ENCODE measurements around the gene HTRA3.

DNA sequence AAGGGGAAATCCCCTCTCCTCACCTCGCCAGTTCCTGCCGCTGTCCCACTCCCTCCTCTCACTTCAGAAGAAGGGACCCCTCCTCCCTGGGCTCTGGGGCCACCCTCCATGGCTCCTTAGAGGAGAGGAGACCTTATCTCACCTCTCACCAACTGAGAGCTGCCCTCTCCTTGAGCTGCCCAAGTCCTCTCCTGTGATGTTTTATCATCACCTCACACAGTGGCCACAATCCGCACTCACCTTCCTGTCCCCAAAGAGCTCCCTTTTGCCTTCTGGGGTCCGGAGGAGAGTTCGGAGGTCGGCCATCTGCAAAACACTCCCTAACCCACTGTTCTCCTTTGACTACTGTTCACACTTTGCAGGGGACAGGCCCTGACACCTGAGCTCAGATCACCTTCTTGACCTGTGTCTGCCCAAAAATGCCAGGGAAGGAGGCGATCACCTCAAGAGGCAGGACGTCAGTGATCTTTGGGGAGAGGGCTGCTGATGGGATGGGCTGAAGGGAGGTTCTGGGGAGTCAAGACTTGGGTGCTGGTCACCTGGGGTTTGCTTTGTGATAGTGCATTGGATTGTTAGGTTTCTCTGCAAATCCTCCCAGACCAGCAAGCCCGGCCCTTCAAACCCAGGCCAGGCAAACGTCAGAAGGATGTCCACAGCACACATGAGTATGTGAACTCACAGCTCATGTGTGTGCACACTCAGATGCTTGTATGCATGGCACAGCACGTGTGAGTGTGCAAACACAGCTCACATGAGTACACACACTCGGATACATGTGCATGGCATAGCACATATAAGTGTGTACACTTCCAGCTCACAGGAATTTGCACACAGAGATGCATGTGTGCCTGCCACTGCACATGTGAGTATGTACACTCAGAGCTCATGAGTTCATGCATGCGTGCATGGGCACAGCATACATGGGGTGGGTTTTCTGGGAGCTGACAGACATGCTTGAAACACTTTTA lies 41.8 kb downstream of the HTRA3 start:
- TF ChIP-seq TAF1 (IDR thresholded peaks at IDR 0.05; ENCODE audit: low read depth, low read length) = no peak
- no peak for TF ChIP-seq RFX5 (IDR thresholded peaks at IDR 0.05; ENCODE audit: borderline replicate concordance, low read depth, low read length)
- TF ChIP-seq, protein P1, sequence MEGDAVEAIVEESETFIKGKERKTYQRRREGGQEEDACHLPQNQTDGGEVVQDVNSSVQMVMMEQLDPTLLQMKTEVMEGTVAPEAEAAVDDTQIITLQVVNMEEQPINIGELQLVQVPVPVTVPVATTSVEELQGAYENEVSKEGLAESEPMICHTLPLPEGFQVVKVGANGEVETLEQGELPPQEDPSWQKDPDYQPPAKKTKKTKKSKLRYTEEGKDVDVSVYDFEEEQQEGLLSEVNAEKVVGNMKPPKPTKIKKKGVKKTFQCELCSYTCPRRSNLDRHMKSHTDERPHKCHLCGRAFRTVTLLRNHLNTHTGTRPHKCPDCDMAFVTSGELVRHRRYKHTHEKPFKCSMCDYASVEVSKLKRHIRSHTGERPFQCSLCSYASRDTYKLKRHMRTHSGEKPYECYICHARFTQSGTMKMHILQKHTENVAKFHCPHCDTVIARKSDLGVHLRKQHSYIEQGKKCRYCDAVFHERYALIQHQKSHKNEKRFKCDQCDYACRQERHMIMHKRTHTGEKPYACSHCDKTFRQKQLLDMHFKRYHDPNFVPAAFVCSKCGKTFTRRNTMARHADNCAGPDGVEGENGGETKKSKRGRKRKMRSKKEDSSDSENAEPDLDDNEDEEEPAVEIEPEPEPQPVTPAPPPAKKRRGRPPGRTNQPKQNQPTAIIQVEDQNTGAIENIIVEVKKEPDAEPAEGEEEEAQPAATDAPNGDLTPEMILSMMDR (IDR thresholded peaks at IDR 0.05; ENCODE audit: control extremely low read depth in 1 of 3, insufficient read depth in 1 of 3, low read depth in 1 of 3, low read length in 3 of 3) = no peak
- TF ChIP-seq NRF1 (IDR thresholded peaks at IDR 0.05; ENCODE audit: low read depth, low read length) = no peak
- no peak for TF ChIP-seq SRF (IDR thresholded peaks at IDR 0.05; ENCODE audit: low read depth, low read length)
- no peak for TF ChIP-seq POLR2AphosphoS5 (IDR thresholded peaks at IDR 0.05; ENCODE audit: low read depth, low read length)
- no peak for TF ChIP-seq CREB1 (IDR thresholded peaks at IDR 0.05)
- no peak for TF ChIP-seq SP2 (IDR thresholded peaks at IDR 0.05; ENCODE audit: low read length)
- TF ChIP-seq POLR2A (IDR thresholded peaks at IDR 0.05; ENCODE audit: control extremely low read depth in 1 of 2, low read depth in 2 of 2, low read length in 2 of 2) = no peak
- TF ChIP-seq MAFK (IDR thresholded peaks at IDR 0.05; ENCODE audit: low read depth, low read length) = no peak
- TF ChIP-seq, protein P2, sequence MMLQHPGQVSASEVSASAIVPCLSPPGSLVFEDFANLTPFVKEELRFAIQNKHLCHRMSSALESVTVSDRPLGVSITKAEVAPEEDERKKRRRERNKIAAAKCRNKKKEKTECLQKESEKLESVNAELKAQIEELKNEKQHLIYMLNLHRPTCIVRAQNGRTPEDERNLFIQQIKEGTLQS (IDR thresholded peaks at IDR 0.05; ENCODE audit: insufficient read depth, low read depth, low read length) = no peak
- TF ChIP-seq, protein P3, sequence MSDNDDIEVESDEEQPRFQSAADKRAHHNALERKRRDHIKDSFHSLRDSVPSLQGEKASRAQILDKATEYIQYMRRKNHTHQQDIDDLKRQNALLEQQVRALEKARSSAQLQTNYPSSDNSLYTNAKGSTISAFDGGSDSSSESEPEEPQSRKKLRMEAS (IDR thresholded peaks at IDR 0.05) = no peak
- TF ChIP-seq ZNF274 (IDR thresholded peaks at IDR 0.05; ENCODE audit: borderline replicate concordance, extremely low read depth, low read length) = no peak

Measured in H1 (cell line).